Putamen (tissue), 1 donor: ENCODE results near the gene DOCK11.
"Not testable (repeated sequence)": the region's sequence is repeated elsewhere in the genome, so short reads cannot be mapped to it uniquely, and the experiment has no call there.

Source experiments
- DNase-seq: peaks from one replicate; pipeline ENCODE4 v3.0.0-alpha.2; 2016; ENCODE audit warnings: low spot score

Gene DOCK11

GRCh38 chrX:118570209-118570608, 74.6 kb downstream of the DOCK11 start:
- no peak for DNase-seq

GRCh38 chrX:118571836-118572235, 76.2 kb downstream of the DOCK11 start:
- no peak for DNase-seq

GRCh38 chrX:118574666-118575065, 79.1 kb downstream of the DOCK11 start:
- no peak for DNase-seq

GRCh38 chrX:118577041-118577440, 81.4 kb downstream of the DOCK11 start:
- no peak for DNase-seq

DNA sequence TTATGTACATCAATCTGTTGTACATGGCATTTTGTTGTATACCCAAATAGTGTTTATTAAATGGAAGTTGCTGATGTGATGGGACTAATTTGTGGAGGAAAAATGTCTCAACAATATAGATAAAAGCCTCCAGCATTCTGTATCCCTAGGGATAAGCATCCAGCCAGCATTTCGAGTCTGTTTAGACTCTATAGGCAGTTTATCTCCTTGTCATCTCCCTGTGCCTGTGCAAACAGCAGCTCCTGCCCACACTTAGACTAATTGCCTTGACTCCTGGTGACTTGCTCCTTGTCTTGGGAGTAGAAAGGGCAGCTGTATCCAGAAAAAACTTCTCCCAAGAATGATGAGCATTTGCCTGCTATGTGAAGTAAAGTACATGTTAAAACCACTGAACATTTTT, 83.8 kb downstream of the DOCK11 start:
- DNase-seq, result no peak

DNA sequence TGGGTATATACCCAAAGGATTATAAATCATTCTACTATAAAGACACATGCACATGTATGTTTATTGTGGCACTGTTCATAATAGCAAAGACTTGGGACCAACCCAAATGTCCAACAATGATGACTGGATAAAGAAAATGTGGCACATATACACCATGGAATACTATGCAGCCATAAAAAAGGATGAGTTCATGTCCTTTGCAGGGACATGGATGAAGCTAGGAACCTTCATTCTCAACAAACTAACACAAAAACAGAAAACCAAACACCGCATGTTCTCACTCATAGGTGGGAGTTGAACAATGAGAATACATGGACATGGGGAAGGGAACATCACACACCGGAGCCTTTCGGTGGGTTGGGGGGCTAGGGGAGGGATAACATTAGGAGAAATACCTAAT, 87.3 kb downstream of the DOCK11 start:
- not testable (repeated sequence) for DNase-seq

DNA sequence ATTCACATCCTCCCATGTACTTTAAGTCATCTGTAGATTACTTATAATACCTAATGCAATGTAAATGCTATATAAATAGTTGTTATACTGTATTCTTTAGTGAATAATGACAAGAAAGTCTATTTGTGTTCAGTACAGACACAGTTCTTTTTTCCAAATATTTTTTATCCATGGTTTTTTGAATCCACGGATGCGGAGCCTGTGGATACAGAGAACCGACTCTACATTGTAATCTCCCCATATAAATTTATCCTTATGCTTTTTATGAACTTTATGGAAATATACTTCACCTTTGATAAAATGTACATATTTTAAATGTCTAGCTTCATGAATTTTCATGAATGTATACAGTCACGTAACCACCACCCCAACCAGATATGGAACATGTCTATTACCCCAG, 88.2 kb downstream of the DOCK11 start:
- no peak for DNase-seq

- no peak for DNase-seq
Observed at GRCh38 chrX:118585296-118585695, 89.7 kb downstream of the DOCK11 start.

DNA sequence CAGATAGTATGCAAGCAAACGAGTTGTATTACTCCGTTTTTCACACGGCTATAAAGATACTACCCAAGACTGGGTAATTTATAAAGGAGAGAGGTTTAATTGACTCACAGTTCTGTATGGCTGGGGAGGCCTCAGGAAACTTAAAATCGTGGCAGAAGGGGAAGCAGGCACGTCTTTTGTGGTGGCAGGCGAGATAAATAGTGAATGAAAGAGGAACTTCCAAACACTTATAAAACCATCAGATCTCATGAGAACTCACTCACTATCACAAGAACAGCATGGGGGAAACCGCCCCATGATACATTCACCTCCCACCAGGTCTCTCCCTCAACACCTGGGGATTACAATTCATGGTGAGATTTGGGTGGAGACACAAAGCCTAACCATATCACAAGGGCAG, 90.6 kb downstream of the DOCK11 start:
- DNase-seq, result not testable (repeated sequence)

GRCh38 chrX:118588715-118589114, 93.1 kb downstream of the DOCK11 start:
- DNase-seq, result no peak

DNA sequence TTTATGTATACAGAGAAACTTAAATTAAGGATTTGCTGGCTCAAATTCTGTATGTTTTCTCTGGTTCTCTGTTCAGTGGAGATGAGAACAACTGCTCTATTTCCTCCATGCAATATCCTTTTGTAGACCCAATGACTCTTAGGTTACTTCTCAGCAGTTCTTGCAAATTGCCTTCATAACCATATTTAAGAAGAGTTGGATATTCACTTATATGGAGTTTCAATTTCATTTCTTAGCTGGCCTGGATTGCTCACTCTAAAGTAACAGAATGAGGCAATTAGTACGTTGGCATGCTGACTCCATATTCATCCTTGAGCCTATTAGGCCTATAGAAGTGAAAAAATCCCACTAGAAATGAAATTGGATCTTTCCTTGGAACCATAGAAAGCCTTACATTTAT, 93.6 kb downstream of the DOCK11 start:
- DNase-seq, result no peak

DNA sequence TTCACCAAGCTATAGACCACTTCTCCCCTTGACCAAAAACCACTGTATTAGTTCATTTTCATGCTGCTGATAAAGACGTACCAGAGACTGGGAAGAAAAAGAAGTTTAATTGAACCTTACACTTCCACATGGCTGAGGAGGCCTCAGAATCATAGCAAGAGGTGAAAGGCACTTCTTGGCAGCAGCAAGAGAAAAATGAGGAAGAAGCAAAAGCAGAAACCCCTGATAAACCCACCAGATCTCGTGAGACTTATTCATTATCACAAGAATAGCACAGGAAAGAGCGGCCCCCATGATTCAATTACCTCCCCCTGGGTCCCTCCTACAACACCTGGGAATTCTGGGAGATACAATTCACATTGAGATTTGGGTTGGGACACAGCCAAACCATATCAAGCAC, 97.8 kb downstream of the DOCK11 start:
- no peak for DNase-seq

DNA sequence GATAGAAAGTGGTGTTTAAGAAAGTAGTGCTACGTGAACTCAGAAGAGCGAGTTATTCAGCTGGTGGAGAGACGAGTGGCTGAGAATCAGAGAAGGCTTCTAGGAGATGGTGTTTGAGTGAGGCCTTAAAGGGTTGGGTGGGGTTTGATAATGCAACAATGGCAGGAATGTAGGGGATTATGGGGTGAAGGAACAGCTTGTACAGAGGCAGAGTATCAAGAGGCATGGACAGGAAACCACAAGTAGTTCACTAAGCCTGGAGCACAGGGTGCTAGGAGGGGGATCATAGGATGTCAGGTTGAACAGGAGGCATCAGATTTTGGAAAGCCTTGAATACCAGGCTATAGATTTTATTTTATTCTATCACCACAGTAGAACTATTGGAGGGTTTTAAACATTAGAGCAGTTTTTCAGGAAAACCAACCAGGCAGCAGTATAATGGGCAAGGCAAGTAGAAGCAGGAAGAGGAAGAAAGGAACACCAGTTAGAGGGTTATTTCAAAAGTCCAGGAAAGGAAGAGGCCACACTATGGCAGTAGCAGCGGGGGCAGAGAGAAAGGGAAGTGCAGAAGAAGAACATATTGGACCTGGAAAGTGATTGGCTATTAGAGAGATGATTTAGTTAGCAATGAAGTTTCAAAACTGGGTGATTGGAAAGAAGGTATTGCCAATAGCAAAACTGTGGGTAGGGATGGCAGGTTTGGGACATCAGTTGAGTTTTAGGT, 99.2 kb downstream of the DOCK11 start:
- DNase-seq, result no peak

DNA sequence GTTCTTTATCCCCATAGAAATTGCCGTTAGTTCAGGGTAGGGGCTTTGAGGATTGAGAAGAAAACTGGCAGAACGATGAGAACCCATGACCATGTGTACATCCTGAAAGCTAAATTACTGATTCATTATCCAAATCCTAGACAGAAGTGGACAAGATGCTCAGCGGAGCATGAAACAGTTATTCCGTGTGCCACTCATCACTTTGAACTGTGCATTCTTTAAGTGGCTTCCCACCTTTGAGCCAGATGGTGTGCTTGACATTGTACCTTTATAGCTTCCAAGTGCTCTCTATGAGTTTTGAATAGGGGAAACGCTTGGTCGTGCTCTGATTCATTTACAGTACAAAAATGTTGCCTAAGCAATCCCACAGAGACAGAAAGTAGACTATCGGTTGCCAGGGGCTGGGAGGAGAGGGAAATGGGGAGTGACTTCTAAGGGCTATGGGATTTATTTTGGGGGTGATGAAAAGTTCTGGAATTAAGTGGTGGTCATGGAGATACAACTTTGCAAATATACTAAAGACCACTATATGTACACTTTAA, 100.0 kb downstream of the DOCK11 start:
- no peak for DNase-seq

DNA sequence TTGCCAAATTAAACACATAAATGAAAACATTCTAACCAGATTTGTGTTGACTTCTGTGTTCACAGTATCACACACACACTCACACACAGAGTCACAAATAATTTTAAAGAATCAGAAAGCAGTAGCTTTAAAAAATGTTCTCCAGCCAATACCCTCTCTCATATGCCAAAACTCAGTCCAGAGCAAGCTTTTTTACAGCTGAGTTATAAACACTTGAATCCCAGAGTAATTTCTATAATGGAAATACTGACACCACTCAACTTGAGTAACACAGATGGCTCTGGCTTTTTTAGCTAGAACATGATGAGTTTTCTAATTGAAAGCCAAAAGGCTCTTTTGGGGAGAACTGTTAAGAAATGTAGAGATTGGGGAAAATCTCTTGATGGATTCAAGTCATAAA, 100.8 kb downstream of the DOCK11 start:
- no peak for DNase-seq

GRCh38 chrX:118603981-118604380, 108.4 kb downstream of the DOCK11 start:
- DNase-seq, result peak; percentile 34

- no peak for DNase-seq
Observed at GRCh38 chrX:118612290-118612689, 116.7 kb downstream of the DOCK11 start.

DNA sequence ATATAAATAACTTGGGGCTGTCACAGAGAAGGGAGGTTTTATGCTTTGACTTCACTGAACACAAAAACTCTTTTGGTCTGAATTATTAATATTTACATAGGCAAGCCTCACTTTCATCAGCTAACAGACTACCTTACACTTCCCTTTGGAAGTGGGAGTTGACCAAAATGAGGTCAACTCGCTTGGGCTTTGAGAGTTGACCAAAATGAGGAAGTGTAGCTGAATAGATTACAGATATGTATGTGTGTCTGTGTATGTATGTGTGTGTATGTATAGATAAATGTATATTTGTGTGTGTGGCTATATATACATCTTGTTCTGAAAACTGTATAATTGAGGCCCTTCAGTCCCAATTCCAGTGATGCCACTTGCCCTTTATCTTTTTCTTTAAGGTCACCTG, 118.5 kb downstream of the DOCK11 start:
- DNase-seq, result no peak

DNA sequence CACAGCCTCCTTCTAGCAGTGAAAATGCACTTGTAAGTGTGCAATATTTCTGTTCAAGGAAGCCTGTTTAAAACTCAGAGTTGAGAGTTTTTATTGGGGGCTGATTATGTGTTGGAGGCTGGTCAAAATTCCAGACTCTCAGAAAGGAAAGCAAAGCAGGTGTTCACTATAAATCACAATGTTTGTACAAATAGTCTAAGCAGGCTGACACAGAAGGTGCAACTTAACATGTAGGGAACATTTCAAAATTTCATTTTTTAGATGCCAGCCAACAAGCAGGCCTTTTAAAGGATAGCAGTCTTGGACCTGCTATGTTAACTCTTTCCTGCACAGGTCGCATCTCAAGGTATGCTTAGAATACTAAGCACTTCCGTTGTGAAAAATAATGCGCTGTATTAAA, 119.5 kb downstream of the DOCK11 start:
- DNase-seq, result no peak

DNA sequence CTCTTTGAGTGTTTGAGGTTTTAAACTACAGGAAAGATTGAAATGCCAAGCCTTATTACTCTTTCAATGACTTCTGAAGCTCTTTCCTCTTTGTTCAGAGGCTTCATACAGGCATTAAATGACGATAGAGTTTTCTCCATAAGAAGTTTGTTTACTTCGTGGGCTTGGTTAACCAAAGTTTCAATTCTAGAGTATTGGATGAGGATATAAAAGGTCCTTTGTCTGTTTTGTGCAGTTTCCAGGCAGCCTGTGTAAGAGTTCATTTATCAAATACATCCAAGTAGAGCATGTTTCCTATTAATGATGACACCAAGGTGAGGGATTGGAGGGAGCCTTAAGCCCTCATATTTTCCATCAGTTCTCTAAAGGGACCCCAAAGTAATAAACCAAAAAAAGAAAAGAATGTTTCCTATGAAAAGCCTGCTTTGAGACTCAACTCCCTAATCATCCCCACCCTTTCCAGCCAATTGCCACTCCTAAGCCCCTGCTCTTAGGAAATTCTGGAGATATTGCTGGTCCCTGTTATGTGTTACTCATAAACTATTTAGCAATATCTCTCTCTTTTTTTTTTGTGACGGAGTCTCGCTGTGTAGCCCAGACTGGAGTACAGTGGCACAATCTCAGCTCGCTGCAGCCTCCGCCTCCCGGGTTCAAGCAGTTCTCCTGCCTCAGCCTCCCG, 125.6 kb downstream of the DOCK11 start:
- DNase-seq, result no peak

DNA sequence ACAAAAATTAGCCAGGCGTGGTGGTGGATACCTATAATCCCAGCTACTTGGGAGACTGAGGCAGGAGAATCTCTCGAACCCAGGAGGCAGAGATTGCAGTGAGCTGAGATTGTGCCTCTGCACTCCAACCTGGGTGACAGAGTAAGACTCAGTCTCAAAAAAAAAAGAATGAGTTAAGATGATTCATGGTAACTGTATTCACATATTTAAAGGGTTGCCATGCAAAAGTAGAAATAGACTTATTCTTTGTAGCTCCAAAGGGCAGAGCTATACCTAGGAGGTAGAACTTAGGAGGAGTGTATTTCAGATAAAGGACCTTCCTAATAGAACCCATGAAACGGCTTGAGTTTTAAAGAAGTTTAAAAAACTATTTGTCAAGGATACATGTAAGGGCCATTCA, 127.4 kb downstream of the DOCK11 start:
- DNase-seq, result no peak

DNA sequence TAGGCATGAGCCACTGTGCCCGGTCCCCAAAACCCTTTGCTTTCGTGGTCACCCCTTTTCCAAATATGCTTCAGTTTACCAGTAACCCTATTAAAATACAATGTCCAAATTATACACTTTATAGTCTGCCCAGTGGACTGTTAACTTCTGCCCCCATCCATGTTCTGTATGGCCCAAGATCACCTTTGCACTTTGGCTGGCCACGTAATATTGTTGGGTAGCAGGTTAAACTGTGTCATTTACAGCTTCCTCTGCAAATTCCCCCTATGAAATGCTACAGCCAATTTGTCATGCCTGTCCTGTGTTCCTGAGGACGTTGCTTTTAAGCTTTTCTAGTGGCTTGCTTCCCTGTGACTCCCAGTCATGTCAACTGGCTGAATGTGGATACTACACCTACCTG, 130.7 kb downstream of the DOCK11 start:
- DNase-seq, result no peak

GRCh38 chrX:118627084-118627758, 131.6 kb downstream of the DOCK11 start:
- DNase-seq, result no peak
